ENCODE measurements around the gene DAPK1.

- TF ChIP-seq CTCF (IDR thresholded peaks at IDR 0.05) (no peak), POLR2A (IDR thresholded peaks at IDR 0.05) (no peak)
These were observed 147.0 kb downstream of the DAPK1 start for GRCh38 chr9:87644659-87645058.

All from testis (tissue), 2 donors.